GM12878 (cell line): ENCODE measurements around the gene CHMP1B. TPM values are rescaled to one million over a fixed set of nuclear protein-coding genes. Genes with fewer than 3 reads are reported as not detected.

Source experiments
- ATAC-seq: fragments of 200-7000 bp; cut with Tn5 transposase; 3 replicates; pipeline ENCODE4 v1.9.1; 2020; ENCODE audit warnings: mild to moderate bottlenecking, moderate library complexity
- BruUV-seq: library from RNA; stranded (reverse); fragments of 400-500 nt; replicated peaks from 2 replicates; lab custom pipeline; 2021; lab: Mats Ljungman, UMichigan
- CTCF ChIA-PET: fragments of 300-600 bp; sonication (Branson Sonifier 250); formaldehyde crosslinking; extraction: SDS; loops from one replicate; lab custom pipeline; 2021; ENCODE audit warnings: inconsistent platforms; lab: Yijun Ruan, JAX
- POLR2A ChIA-PET: fragments of 350-600 bp; formaldehyde crosslinking; extraction: SDS; loops from one replicate; lab custom pipeline; 2021; ENCODE audit warnings: inconsistent platforms; lab: Charles Lee
- RAD21 ChIA-PET: fragments of 300-600 bp; sonication (Branson Sonifier 250); formaldehyde crosslinking; loops from one replicate; lab custom pipeline; 2023; ENCODE audit warnings: antibody characterized with exemption; ENCODE audit not compliant: unreplicated experiment; lab: Charles Lee
- SMC1A ChIA-PET: fragments of 300-600 bp; sonication (Branson Sonifier 250); formaldehyde crosslinking; loops from one replicate; lab custom pipeline; 2023; ENCODE audit not compliant: unreplicated experiment, uncharacterized antibody; lab: Charles Lee
- DNase-seq: peaks from one replicate; pipeline ENCODE4 v3.0.0-alpha.2; 2011; ENCODE audit warnings: low read depth, low spot score
- FAIRE-seq: peaks from 3 replicates; lab custom pipeline; 2011; peaks lifted over from hg19 to GRCh38; lab: Jason Lieb, UNC
- H2AFZ ChIP-seq: 2 replicates; pipeline ENCODE4 v1.6.0; 2011; ENCODE audit warnings: low read depth, low read length, control low read depth; ENCODE audit not compliant: control insufficient read depth
- H3K27ac ChIP-seq: 2 replicates; pipeline ENCODE4 v1.5.1; 2011; ENCODE audit warnings: control low read depth; ENCODE audit not compliant: control insufficient read depth, insufficient read depth
- H3K27me3 ChIP-seq, 2 experiments: replicated peaks in 1 of 2; 2 replicates each; pipeline versions ENCODE4 v1.6.0 to v1.6.1; 2011; ENCODE audit warnings: low read length in 1 of 2; ENCODE audit not compliant: control insufficient read depth in 2 of 2, insufficient read depth in 2 of 2
- H3K36me3 ChIP-seq, 2 experiments: 2 replicates each; pipeline ENCODE4 v1.5.1; 2011; ENCODE audit warnings: low read length in 1 of 2; ENCODE audit not compliant: control insufficient read depth in 2 of 2, insufficient read depth in 2 of 2
- H3K4me1 ChIP-seq: 2 replicates; pipeline ENCODE4 v1.6.1; 2011; ENCODE audit warnings: mild to moderate bottlenecking, low read length, moderate library complexity, mixed read lengths; ENCODE audit not compliant: control insufficient read depth, insufficient read depth
- H3K4me2 ChIP-seq: 2 replicates; pipeline ENCODE4 v1.6.0; 2011; ENCODE audit warnings: control low read depth; ENCODE audit not compliant: control insufficient read depth, insufficient read depth
- H3K4me3 ChIP-seq: fragments of 200-600 bp; sonication (generic); 2 replicates; pipeline ENCODE4 v1.5.1; 2016
- H3K79me2 ChIP-seq: 2 replicates; pipeline ENCODE4 v1.6.0; 2011; ENCODE audit warnings: low read length; ENCODE audit not compliant: control insufficient read depth, insufficient read depth
- H3K9ac ChIP-seq: 2 replicates; pipeline ENCODE4 v1.8.0; 2011; ENCODE audit warnings: low read length, control low read depth, mixed read lengths; ENCODE audit not compliant: control insufficient read depth, insufficient read depth
- H3K9me3 ChIP-seq: replicated peaks from 3 replicates; pipeline ENCODE4 v1.5.1; 2011; ENCODE audit warnings: mild to moderate bottlenecking, low read length; ENCODE audit not compliant: control insufficient read depth, insufficient read depth
- H4K20me1 ChIP-seq: 2 replicates; pipeline ENCODE4 v1.6.0; 2011; ENCODE audit not compliant: control insufficient read depth, insufficient read depth
- CBFB ChIP-seq: IDR thresholded peaks from 2 replicates; pipeline ENCODE4 v1.6.1; 2016; ENCODE audit warnings: antibody characterized with exemption, low read depth
- CBX3 ChIP-seq: fragments of 200-600 bp; sonication (generic); IDR thresholded peaks from 2 replicates; pipeline ENCODE4 v1.6.1; 2016; ENCODE audit warnings: low read depth, borderline replicate concordance
- DPF2 ChIP-seq: fragments of 450-650 bp; IDR thresholded peaks from 2 replicates; pipeline ENCODE4 v1.6.1; 2017; ENCODE audit warnings: mild to moderate bottlenecking
- ESRRA ChIP-seq: IDR thresholded peaks from 2 replicates; pipeline ENCODE4 v1.6.1; 2012; ENCODE audit warnings: mild to moderate bottlenecking, low read length, improper control_type of control experiment
- IKZF1 ChIP-seq: fragments of 450-650 bp; conservative IDR thresholded peaks from 2 replicates; pipeline ENCODE4 v1.6.1; 2017; ENCODE audit warnings: antibody characterized with exemption, mild to moderate bottlenecking
- MYC ChIP-seq: IDR thresholded peaks from 2 replicates; pipeline ENCODE4 v1.6.1; 2011; ENCODE audit warnings: mild to moderate bottlenecking, low read length, moderate library complexity, inconsistent platforms; ENCODE audit not compliant: insufficient read depth, insufficient replicate concordance, insufficient read length, severe bottlenecking
- NBN ChIP-seq: fragments of 450-650 bp; IDR thresholded peaks from 2 replicates; pipeline ENCODE4 v1.6.1; 2016
- SUPT20H ChIP-seq: IDR thresholded peaks from 2 replicates; pipeline ENCODE4 v1.6.1; 2011; ENCODE audit warnings: low read depth, mild to moderate bottlenecking, low read length, moderate library complexity, borderline replicate concordance; ENCODE audit not compliant: control insufficient read depth
- WGBS: methylation state at CpG from one replicate; pipeline ENCODE4 v1.1.6; 2016; ENCODE audit warnings: low lambda C conversion rate; ENCODE audit not compliant: insufficient replicate concordance, insufficient coverage; ENCODE audit errors: missing lambda C conversion rate; 5-methylcytosine and 5-hydroxymethylcytosine counted together
- in situ Hi-C: fragments of 300-500 bp; cut with MboI; formaldehyde crosslinking; loops from 9 replicates; pipeline ENCODE4 v1.14.3; 2018; ENCODE audit warnings: mixed read lengths
- intact Hi-C: fragments of 100-400 bp; cut with micrococcal nuclease; formaldehyde crosslinking; loops from one replicate; pipeline ENCODE4 v1.14.2; 2022; ENCODE audit not compliant: unreplicated experiment
- polyA plus RNA-seq, 11 experiments: library from polyadenylated mRNA; depleted of rRNA in 4 of 11; unstranded in 6 of 11; stranded (reverse) in 5 of 11; fragments of >200 nt; fragmentation: Nextera tagmentation in 4 of 11; fragmentation: Illumina TruSeq in 1 of 11; extraction: Ambion mirVana in 4 of 11; extraction: Trizol in 1 of 11; gene quantifications; 1 replicate in 1 of 11; 2 replicates in 10 of 11; pipeline versions ENCODE4 v1.2.1 to v1.2.3, GENCODE V29; 2011 to 2016; ENCODE audit warnings: inconsistent platforms in 2 of 11, missing spikeins in 2 of 11, low read depth in 1 of 11
- total RNA-seq, 4 experiments: library from RNA; depleted of rRNA in 3 of 4; stranded (reverse); fragments of >200 nt in 3 of 4; fragmentation: Illumina TruSeq in 1 of 4; extraction: Trizol in 1 of 4; gene quantifications; 2 replicates each; pipeline versions ENCODE4 v1.2.1 to v1.2.3, GENCODE V29; 2013 to 2021
- TF ChIP-seq, protein P1 (sequence below): fragments of 450-650 bp; formaldehyde crosslinking; IDR thresholded peaks from 2 replicates; pipeline ENCODE4 v1.4.0; 2020; ENCODE audit warnings: mild to moderate bottlenecking, moderate library complexity
- TF ChIP-seq, protein P2 (sequence below): IDR thresholded peaks from 2 replicates; pipeline ENCODE4 v1.6.1; 2012; ENCODE audit warnings: improper control_type of control experiment, low read depth, low read length; ENCODE audit not compliant: insufficient replicate concordance

CHMP1B gene
- total and polyA plus RNA-seq, 10 of the 15 experiments (the other 5 are each of a cell fraction or from before 2014, with no cell fraction given), result 8.5 to 24.0 (median 18.6) TPM

GRCh38 chr18:11810379-11810778, 40.8 kb upstream of the CHMP1B start:
- intact Hi-C loops, result loop anchor here (10.0 kb wide), 1 partner anchor 56 kb away; no protein-coding TSS in a partner anchor
- Histone ChIP-seq H3K4me1 (no peaks in the 10 kb centered on the region), H3K4me3 (no peak overlapping the region), H3K79me2 (no peaks in the 10 kb centered on the region), H3K9me3 (no peaks in the 10 kb centered on the region), H3K9ac (no peak overlapping the region), H3K36me3 (no peaks in the 10 kb centered on the region), H3K27ac (no peak overlapping the region), H2AFZ (no peak overlapping the region), H3K4me2 (no peak overlapping the region), H3K27me3 (no peaks in the 10 kb centered on the region; a peak in 2 of 4 replicates), H4K20me1 (no peaks in the 10 kb centered on the region)
- DNase-seq (no peak), FAIRE-seq (no peak), ATAC-seq (no peak)
- ChIA-PET SMC1A (interaction anchor here (1.0 kb wide), 1 partner anchor 18 kb away, joined by 4 read pairs; no protein-coding TSS in a partner anchor), CTCF (interaction anchor here (0.5 kb wide), 1 partner anchor 1943 kb away, joined by 3 read pairs; no protein-coding TSS in a partner anchor), RAD21 (no interaction called here), POLR2A (no interaction called here)
- in situ Hi-C loops, result no loop called here
- no TSS peak for BruUV-seq
- TF ChIP-seq IKZF1 (no peak), ESRRA (no peak), SUPT20H (no peak), NBN (no peak), DPF2 (no peak), CBX3 (no peak), CBFB (no peak), MYC (no peak)
- TF ChIP-seq, protein P1, sequence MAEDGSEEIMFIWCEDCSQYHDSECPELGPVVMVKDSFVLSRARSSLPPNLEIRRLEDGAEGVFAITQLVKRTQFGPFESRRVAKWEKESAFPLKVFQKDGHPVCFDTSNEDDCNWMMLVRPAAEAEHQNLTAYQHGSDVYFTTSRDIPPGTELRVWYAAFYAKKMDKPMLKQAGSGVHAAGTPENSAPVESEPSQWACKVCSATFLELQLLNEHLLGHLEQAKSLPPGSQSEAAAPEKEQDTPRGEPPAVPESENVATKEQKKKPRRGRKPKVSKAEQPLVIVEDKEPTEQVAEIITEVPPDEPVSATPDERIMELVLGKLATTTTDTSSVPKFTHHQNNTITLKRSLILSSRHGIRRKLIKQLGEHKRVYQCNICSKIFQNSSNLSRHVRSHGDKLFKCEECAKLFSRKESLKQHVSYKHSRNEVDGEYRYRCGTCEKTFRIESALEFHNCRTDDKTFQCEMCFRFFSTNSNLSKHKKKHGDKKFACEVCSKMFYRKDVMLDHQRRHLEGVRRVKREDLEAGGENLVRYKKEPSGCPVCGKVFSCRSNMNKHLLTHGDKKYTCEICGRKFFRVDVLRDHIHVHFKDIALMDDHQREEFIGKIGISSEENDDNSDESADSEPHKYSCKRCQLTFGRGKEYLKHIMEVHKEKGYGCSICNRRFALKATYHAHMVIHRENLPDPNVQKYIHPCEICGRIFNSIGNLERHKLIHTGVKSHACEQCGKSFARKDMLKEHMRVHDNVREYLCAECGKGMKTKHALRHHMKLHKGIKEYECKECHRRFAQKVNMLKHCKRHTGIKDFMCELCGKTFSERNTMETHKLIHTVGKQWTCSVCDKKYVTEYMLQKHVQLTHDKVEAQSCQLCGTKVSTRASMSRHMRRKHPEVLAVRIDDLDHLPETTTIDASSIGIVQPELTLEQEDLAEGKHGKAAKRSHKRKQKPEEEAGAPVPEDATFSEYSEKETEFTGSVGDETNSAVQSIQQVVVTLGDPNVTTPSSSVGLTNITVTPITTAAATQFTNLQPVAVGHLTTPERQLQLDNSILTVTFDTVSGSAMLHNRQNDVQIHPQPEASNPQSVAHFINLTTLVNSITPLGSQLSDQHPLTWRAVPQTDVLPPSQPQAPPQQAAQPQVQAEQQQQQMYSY (CRISPR knock-in tag), result no peak
- TF ChIP-seq, protein P2, sequence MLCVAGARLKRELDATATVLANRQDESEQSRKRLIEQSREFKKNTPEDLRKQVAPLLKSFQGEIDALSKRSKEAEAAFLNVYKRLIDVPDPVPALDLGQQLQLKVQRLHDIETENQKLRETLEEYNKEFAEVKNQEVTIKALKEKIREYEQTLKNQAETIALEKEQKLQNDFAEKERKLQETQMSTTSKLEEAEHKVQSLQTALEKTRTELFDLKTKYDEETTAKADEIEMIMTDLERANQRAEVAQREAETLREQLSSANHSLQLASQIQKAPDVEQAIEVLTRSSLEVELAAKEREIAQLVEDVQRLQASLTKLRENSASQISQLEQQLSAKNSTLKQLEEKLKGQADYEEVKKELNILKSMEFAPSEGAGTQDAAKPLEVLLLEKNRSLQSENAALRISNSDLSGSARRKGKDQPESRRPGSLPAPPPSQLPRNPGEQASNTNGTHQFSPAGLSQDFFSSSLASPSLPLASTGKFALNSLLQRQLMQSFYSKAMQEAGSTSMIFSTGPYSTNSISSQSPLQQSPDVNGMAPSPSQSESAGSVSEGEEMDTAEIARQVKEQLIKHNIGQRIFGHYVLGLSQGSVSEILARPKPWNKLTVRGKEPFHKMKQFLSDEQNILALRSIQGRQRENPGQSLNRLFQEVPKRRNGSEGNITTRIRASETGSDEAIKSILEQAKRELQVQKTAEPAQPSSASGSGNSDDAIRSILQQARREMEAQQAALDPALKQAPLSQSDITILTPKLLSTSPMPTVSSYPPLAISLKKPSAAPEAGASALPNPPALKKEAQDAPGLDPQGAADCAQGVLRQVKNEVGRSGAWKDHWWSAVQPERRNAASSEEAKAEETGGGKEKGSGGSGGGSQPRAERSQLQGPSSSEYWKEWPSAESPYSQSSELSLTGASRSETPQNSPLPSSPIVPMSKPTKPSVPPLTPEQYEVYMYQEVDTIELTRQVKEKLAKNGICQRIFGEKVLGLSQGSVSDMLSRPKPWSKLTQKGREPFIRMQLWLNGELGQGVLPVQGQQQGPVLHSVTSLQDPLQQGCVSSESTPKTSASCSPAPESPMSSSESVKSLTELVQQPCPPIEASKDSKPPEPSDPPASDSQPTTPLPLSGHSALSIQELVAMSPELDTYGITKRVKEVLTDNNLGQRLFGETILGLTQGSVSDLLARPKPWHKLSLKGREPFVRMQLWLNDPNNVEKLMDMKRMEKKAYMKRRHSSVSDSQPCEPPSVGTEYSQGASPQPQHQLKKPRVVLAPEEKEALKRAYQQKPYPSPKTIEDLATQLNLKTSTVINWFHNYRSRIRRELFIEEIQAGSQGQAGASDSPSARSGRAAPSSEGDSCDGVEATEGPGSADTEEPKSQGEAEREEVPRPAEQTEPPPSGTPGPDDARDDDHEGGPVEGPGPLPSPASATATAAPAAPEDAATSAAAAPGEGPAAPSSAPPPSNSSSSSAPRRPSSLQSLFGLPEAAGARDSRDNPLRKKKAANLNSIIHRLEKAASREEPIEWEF, result no peak
- WGBS, result 0% methylated on average over 3 of the region's 3 CpGs
